Heart left ventricle (tissue), 13 donors: ENCODE data around the gene CACNA1F.

ENCODE experiments used
- POLR2A ChIP-seq, 2 donors: fragments of 450-650 bp; IDR thresholded peaks; one replicate each; pipeline ENCODE4 v1.6.1; 2017; ENCODE audit warnings: antibody characterized with exemption in 2 of 2, mild to moderate bottlenecking in 2 of 2, moderate library complexity in 2 of 2
- TF ChIP-seq, protein P1 (sequence below), 12 donors: fragments of 200-600 bp; sonication (generic) in 4 of 12; IDR thresholded peaks; one replicate each; pipeline versions ENCODE4 v1.5.0 to v1.8.0; 2018 to 2022; ENCODE audit warnings: antibody characterized with exemption in 12 of 12, mild to moderate bottlenecking in 5 of 12
- donor health status: ischemic (EF 13 %, LVEDD 7.1; RV severe dilation, severe dysfunction).
- donor health status: DM: no; HTN: yes; CAD: no.
- donor health status: DM: no; HTN: no; CAD: no.
- donor health status: ischemic (EF 25% LVEDD 6.9; RV normal size, moderate dysfunction).
- donor health status: ischemic (EF 25% LVEDD 5.7; RV mildly dilated, moderate dysfunction).
- donor health status: ischemic (EF 35%, LVEDD 5.7; RV mildly dilated, moderate dysfunction).
- donor health status: nonischemic (EF 11% LVEDD 7.7; RV severe dilation, severe dysfunction).
- donor health status: DM: yes; HTN: yes; CAD: no.
- donor health status: PGD.
- donor health status: ischemic (EF 29% LVEDD 5.4; RV normal size, mild dysfunction).
- donor health status: nonischemic (EF 23%, LVEDD 6.1; RV moderate dilation, normal function).

DNA sequence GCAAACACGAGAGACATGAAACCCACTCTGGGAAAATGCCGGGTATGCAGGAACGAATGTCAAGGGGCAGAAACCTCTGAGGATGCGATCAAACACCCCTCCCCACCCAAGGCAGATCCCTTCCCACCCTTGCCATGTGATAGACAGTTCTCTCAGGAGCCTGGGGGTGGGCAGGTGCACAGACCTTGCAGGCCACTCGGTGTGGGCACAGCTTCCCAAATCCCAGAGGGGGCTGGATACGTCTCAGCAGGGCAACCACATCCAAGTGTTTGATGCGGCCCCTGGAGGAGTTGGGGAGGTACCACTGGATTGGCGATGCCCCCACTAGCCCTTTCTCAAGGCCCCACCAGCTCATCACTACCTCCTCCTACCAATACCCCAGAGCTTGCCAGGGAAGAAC lies 22.7 kb downstream of the CACNA1F start:
- TF ChIP-seq, protein P1, sequence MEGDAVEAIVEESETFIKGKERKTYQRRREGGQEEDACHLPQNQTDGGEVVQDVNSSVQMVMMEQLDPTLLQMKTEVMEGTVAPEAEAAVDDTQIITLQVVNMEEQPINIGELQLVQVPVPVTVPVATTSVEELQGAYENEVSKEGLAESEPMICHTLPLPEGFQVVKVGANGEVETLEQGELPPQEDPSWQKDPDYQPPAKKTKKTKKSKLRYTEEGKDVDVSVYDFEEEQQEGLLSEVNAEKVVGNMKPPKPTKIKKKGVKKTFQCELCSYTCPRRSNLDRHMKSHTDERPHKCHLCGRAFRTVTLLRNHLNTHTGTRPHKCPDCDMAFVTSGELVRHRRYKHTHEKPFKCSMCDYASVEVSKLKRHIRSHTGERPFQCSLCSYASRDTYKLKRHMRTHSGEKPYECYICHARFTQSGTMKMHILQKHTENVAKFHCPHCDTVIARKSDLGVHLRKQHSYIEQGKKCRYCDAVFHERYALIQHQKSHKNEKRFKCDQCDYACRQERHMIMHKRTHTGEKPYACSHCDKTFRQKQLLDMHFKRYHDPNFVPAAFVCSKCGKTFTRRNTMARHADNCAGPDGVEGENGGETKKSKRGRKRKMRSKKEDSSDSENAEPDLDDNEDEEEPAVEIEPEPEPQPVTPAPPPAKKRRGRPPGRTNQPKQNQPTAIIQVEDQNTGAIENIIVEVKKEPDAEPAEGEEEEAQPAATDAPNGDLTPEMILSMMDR (IDR thresholded peaks at IDR 0.05) = no peak
- no peak for TF ChIP-seq POLR2A (IDR thresholded peaks at IDR 0.05)
